CD4-positive, alpha-beta T cell (primary cell): Measurements from ENCODE around the gene CD36. TPM values are rescaled to one million over a fixed set of nuclear protein-coding genes. Genes with fewer than 3 reads are reported as not detected.

Source experiments
- ATAC-seq: fragments of 200-7000 bp; cut with Tn5 transposase; one replicate; pipeline ENCODE4 v1.10.0; 2022; ENCODE audit warnings: mild to moderate bottlenecking; ENCODE audit not compliant: poor library complexity
- CTCF ChIA-PET: fragments of 350-600 bp; sonication (Branson Sonifier 250); formaldehyde crosslinking; loops from one replicate; lab custom pipeline; 2021; ENCODE audit warnings: antibody characterized with exemption, inconsistent platforms; lab: Charles Lee
- POLR2A ChIA-PET: fragments of 350-600 bp; sonication (Branson Sonifier 250); formaldehyde crosslinking; loops from one replicate; lab custom pipeline; 2021; ENCODE audit warnings: antibody characterized with exemption, inconsistent platforms; lab: Charles Lee
- DNase-seq, 14 experiments: peaks; one replicate each; pipeline ENCODE4 v3.0.0-alpha.2; 2013 to 2020; ENCODE audit warnings: mixed read lengths in 2 of 14
- H3K27ac ChIP-seq, 2 donors: one replicate each; pipeline versions ENCODE4 v1.5.1 to v1.7.0; 2013; ENCODE audit warnings: low read length in 2 of 2, low read depth in 1 of 2, mild to moderate bottlenecking in 1 of 2
- H3K27me3 ChIP-seq, 2 experiments: 1 replicate in 1 of 2; 2 replicates in 1 of 2; pipeline versions ENCODE4 v1.6.1 to v1.7.0; 2013; ENCODE audit warnings: low read length in 2 of 2, control low read depth in 1 of 2, mild to moderate bottlenecking in 1 of 2, moderate library complexity in 1 of 2; ENCODE audit not compliant: insufficient read depth in 2 of 2, control insufficient read depth in 1 of 2
- H3K36me3 ChIP-seq: one replicate; pipeline ENCODE4 v1.6.1; 2013; ENCODE audit warnings: low read length, control low read depth; ENCODE audit not compliant: insufficient read depth
- H3K4me1 ChIP-seq: one replicate; pipeline ENCODE4 v1.6.1; 2013; ENCODE audit warnings: low read length, control low read depth; ENCODE audit not compliant: insufficient read depth
- H3K4me3 ChIP-seq: one replicate; pipeline ENCODE4 v1.5.1; 2013; ENCODE audit warnings: mild to moderate bottlenecking, low read length, moderate library complexity
- H3K9me3 ChIP-seq, 2 experiments: 1 replicate in 1 of 2; 2 replicates in 1 of 2; pipeline versions ENCODE4 v1.6.1 to v1.7.0; 2013; ENCODE audit warnings: low read length in 2 of 2, mild to moderate bottlenecking in 2 of 2, control low read depth in 1 of 2, moderate library complexity in 1 of 2; ENCODE audit not compliant: control insufficient read depth in 1 of 2, insufficient read depth in 1 of 2
- H3K27ac Mint-ChIP-seq: one replicate; pipeline ENCODE4 v1.8.0; 2020; ENCODE audit warnings: mixed read lengths
- H3K27me3 Mint-ChIP-seq: one replicate; pipeline ENCODE4 v1.8.0; 2021; ENCODE audit warnings: mixed read lengths
- H3K36me3 Mint-ChIP-seq: one replicate; pipeline ENCODE4 v1.8.0; 2021; ENCODE audit warnings: low read depth, mixed read lengths
- H3K4me1 Mint-ChIP-seq: one replicate; pipeline ENCODE4 v1.8.0; 2021; ENCODE audit warnings: low read depth, mixed read lengths
- H3K4me3 Mint-ChIP-seq: one replicate; pipeline ENCODE4 v1.8.0; 2020; ENCODE audit warnings: mild to moderate bottlenecking, mixed read lengths
- H3K9me3 Mint-ChIP-seq: one replicate; pipeline ENCODE4 v1.8.0; 2020; ENCODE audit warnings: mixed read lengths
- intact Hi-C, 2 experiments: fragments of 100-400 bp; cut with DNase I in 1 of 2; cut with micrococcal nuclease in 1 of 2; formaldehyde crosslinking; loops; one replicate each; pipeline versions ENCODE4 v1.15.1 to v1.9.0; 2023 to 2025; cut with DNase I, micrococcal nuclease
- total RNA-seq, 174 experiments: library from RNA in 2 of 174; stranded (reverse) in 2 of 174; gene quantifications; one replicate each; pipeline ENCODE4 v1.2.3 and lab custom pipeline; 2021 to 2026
- TF ChIP-seq, protein P1 (sequence below): fragments of 200-600 bp; IDR thresholded peaks from one replicate; pipeline ENCODE4 v1.8.0; 2022; ENCODE audit warnings: antibody characterized with exemption, mild to moderate bottlenecking

Gene CD36
- total RNA-seq, 2 experiments from 2014 or later = 1.4 to 1.7 TPM

DNA sequence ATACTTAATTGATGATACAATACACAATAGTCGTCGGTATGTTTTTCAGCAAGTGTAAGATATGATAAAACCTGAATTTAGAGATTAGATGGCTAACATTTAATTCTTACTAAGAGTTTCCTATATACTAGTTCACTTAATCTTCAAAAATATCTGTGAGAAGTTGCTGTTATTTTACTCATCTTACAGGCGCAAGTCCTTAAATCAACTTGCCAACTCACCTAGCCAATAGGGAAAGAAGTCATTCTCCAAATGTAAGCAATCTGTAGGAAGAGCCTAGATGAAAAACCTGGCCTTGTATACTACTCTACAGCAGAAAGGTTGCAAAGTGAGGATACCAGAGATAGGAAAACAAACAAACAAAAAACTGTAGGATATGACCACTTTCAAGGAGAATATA is 10.6 kb downstream of the CD36 start:
- H3K36me3 ChIP-seq = no peaks in the 10 kb centered on the region
- ATAC-seq (no peak), DNase-seq (no peak)
- POLR2A ChIA-PET = no interaction called here
- Mint-ChIP-seq H3K36me3 (no peaks in the 10 kb centered on the region), H3K4me3 (no peak overlapping the region), H3K27ac (no peak overlapping the region), H3K9me3 (no peaks in the 10 kb centered on the region), H3K4me1 (no peaks in the 10 kb centered on the region), H3K27me3 (no peaks in the 10 kb centered on the region)
- H3K27me3 ChIP-seq = no peaks in the 10 kb centered on the region
- no peaks in the 10 kb centered on the region for H3K4me1 ChIP-seq
- H3K9me3 ChIP-seq = no peaks in the 10 kb centered on the region
- intact Hi-C loops = no loop called here
- TF ChIP-seq, protein P1, sequence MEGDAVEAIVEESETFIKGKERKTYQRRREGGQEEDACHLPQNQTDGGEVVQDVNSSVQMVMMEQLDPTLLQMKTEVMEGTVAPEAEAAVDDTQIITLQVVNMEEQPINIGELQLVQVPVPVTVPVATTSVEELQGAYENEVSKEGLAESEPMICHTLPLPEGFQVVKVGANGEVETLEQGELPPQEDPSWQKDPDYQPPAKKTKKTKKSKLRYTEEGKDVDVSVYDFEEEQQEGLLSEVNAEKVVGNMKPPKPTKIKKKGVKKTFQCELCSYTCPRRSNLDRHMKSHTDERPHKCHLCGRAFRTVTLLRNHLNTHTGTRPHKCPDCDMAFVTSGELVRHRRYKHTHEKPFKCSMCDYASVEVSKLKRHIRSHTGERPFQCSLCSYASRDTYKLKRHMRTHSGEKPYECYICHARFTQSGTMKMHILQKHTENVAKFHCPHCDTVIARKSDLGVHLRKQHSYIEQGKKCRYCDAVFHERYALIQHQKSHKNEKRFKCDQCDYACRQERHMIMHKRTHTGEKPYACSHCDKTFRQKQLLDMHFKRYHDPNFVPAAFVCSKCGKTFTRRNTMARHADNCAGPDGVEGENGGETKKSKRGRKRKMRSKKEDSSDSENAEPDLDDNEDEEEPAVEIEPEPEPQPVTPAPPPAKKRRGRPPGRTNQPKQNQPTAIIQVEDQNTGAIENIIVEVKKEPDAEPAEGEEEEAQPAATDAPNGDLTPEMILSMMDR = no peak
- H3K27ac ChIP-seq = no peak overlapping the region
- CTCF ChIA-PET = no interaction called here
- H3K4me3 ChIP-seq = no peak overlapping the region

GRCh38 chr7:80650030-80650429 is 11.6 kb downstream of the CD36 start:
- no peak for ATAC-seq
- intact Hi-C loops = loop anchor here in 1 of 2 experiments (10.0 kb wide), 1 partner anchor 555 kb away; no protein-coding TSS in a partner anchor
- Mint-ChIP-seq H3K27ac (no peak overlapping the region), H3K9me3 (no peaks in the 10 kb centered on the region), H3K27me3 (no peaks in the 10 kb centered on the region), H3K4me1 (no peaks in the 10 kb centered on the region), H3K4me3 (no peak overlapping the region), H3K36me3 (no peaks in the 10 kb centered on the region)
- H3K27me3 ChIP-seq = no peaks in the 10 kb centered on the region
- H3K4me1 ChIP-seq = no peaks in the 10 kb centered on the region
- H3K4me3 ChIP-seq = no peak overlapping the region
- no peak overlapping the region for H3K27ac ChIP-seq
- no peaks in the 10 kb centered on the region for H3K9me3 ChIP-seq
- DNase-seq = no peak
- ChIA-PET CTCF (no interaction called here), POLR2A (no interaction called here)
- TF ChIP-seq, protein P1 = no peak
- H3K36me3 ChIP-seq = no peaks in the 10 kb centered on the region

DNA sequence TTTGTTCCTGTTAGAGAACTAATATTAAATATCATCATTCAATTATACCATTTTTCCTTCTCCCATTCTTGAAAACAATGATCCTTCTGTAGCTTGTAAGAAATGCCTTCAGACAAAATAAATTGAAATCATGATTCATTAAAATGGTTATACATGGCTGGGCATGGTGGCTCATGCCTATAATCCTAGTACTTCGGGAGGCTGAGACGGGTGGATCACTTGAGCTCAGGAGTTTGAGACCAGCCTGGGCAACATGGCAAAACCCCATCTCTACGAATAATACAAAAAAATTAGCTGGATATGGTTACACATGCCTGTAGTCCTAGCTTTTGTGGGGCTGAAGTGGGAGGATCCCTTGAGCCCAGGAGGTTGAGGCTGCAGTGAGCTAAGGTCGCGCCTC is 13.0 kb downstream of the CD36 start:
- no peak for ATAC-seq
- Mint-ChIP-seq H3K4me1 (no peaks in the 10 kb centered on the region), H3K9me3 (no peaks in the 10 kb centered on the region), H3K4me3 (no peak overlapping the region), H3K27ac (no peak overlapping the region), H3K27me3 (no peaks in the 10 kb centered on the region), H3K36me3 (no peaks in the 10 kb centered on the region)
- Histone ChIP-seq H3K4me3 (no peak overlapping the region), H3K4me1 (no peaks in the 10 kb centered on the region), H3K27me3 (no peaks in the 10 kb centered on the region), H3K9me3 (no peaks in the 10 kb centered on the region), H3K27ac (no peak overlapping the region), H3K36me3 (no peaks in the 10 kb centered on the region)
- DNase-seq = no peak
- ChIA-PET CTCF (no interaction called here), POLR2A (no interaction called here)
- TF ChIP-seq, protein P1 = no peak
- intact Hi-C loops = loop anchor here in 1 of 2 experiments (10.0 kb wide), 1 partner anchor 557 kb away; no protein-coding TSS in a partner anchor
